Osteocyte (in vitro differentiated cells): ENCODE results near the gene UTP4. TPM values are rescaled to one million over a fixed set of nuclear protein-coding genes. Genes with fewer than 3 reads are reported as not detected.

Source experiments
- DNase-seq: peaks from one replicate; pipeline ENCODE4 v3.0.0; 2021; ENCODE audit warnings: mixed read lengths; ENCODE audit not compliant: unreplicated experiment; ENCODE audit errors: extremely low spot score
- H3K27ac Mint-ChIP-seq: one replicate; pipeline ENCODE4 v1.8.0; 2021; ENCODE audit warnings: mild to moderate bottlenecking, mixed read lengths; ENCODE audit not compliant: unreplicated experiment
- H3K27me3 Mint-ChIP-seq: one replicate; pipeline ENCODE4 v1.8.0; 2021; ENCODE audit warnings: mixed read lengths; ENCODE audit not compliant: unreplicated experiment
- H3K36me3 Mint-ChIP-seq: one replicate; pipeline ENCODE4 v1.8.0; 2021; ENCODE audit warnings: mixed read lengths; ENCODE audit not compliant: unreplicated experiment
- H3K4me1 Mint-ChIP-seq: one replicate; pipeline ENCODE4 v1.8.0; 2021; ENCODE audit warnings: mixed read lengths; ENCODE audit not compliant: unreplicated experiment
- H3K4me3 Mint-ChIP-seq: one replicate; pipeline ENCODE4 v1.8.0; 2021; ENCODE audit warnings: mild to moderate bottlenecking, moderate library complexity, mixed read lengths; ENCODE audit not compliant: unreplicated experiment
- H3K9me3 Mint-ChIP-seq: one replicate; pipeline ENCODE4 v1.8.0; 2021; ENCODE audit warnings: mixed read lengths; ENCODE audit not compliant: unreplicated experiment
- total RNA-seq: library from RNA; stranded (reverse); gene quantifications from 2 replicates; pipeline ENCODE4 v1.2.1, GENCODE V29; 2021
- TF ChIP-seq, protein P1 (sequence below): fragments of 200-600 bp; sonication (generic); IDR thresholded peaks from 2 replicates; pipeline ENCODE4 v1.5.0; 2021; ENCODE audit warnings: antibody characterized with exemption, mild to moderate bottlenecking, moderate library complexity

The UTP4 gene
- total RNA-seq, 1 donor from 2014 or later, result 41.8 TPM

DNA sequence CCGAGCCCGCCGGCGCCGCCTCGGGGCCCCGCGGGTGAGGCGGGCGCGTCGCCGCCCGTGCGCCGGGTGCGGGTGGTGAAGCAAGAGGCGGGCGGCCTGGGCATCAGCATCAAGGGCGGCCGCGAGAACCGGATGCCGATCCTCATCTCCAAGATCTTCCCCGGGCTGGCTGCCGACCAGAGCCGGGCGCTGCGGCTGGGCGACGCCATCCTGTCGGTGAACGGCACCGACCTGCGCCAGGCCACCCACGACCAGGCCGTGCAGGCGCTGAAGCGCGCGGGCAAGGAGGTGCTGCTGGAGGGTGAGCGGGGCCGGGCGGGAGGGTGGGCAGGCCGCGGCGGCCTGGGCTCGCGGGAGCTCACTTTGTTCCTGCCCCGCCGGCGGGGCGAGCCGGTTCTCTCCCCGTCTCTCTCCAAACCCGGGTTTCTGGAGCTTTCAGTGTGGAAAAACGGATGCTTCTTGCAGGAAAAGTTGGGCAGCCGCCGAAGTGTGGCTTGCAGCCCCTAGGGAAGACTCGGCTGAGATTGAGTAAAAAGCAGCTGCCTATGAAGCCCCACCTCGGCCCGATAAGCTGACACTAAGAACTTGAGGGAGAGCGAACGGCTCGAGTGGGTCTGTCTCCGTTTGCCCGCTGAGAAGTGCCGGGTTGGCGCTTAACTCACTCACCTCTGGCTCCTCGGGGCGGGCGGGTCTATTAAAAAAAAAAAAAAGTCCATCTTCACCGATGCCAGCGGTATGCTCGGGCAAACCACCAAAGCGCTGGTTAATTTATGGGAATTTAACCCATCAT is 55.2 kb downstream of the UTP4 start:
- peaks cover 49% of the 10 kb centered on the region for H3K4me1 Mint-ChIP-seq
- H3K27ac Mint-ChIP-seq, result peak overlapping the region; percentile 78
- TF ChIP-seq, protein P1, sequence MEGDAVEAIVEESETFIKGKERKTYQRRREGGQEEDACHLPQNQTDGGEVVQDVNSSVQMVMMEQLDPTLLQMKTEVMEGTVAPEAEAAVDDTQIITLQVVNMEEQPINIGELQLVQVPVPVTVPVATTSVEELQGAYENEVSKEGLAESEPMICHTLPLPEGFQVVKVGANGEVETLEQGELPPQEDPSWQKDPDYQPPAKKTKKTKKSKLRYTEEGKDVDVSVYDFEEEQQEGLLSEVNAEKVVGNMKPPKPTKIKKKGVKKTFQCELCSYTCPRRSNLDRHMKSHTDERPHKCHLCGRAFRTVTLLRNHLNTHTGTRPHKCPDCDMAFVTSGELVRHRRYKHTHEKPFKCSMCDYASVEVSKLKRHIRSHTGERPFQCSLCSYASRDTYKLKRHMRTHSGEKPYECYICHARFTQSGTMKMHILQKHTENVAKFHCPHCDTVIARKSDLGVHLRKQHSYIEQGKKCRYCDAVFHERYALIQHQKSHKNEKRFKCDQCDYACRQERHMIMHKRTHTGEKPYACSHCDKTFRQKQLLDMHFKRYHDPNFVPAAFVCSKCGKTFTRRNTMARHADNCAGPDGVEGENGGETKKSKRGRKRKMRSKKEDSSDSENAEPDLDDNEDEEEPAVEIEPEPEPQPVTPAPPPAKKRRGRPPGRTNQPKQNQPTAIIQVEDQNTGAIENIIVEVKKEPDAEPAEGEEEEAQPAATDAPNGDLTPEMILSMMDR, result no peak
- DNase-seq, result peak; percentile 84
- H3K36me3 Mint-ChIP-seq, result peaks cover 4% of the 10 kb centered on the region
- peak overlapping the region; percentile 79 for H3K4me3 Mint-ChIP-seq
- H3K9me3 Mint-ChIP-seq, result no peaks in the 10 kb centered on the region
- no peaks in the 10 kb centered on the region for H3K27me3 Mint-ChIP-seq

DNA sequence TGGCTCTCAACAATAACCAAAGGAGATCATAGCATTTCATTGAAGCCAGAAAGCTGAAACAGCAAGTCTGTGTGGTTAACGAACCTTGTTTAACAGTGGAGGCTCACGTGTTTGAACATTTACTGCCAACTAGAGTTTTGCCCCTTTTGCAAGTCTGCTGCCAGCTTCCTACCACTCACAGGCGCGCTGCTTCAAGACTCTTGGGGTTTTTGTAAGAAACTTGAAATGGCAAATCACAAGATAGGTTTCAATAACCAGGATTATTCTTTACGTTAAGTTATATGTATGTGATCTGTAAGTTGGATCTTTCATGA is 55.7 kb downstream of the UTP4 start:
- no peaks in the 10 kb centered on the region for H3K9me3 Mint-ChIP-seq
- peak overlapping the region; percentile 78 for H3K27ac Mint-ChIP-seq
- H3K4me1 Mint-ChIP-seq, result peaks cover 48% of the 10 kb centered on the region
- H3K4me3 Mint-ChIP-seq, result peak overlapping the region; percentile 79
- H3K36me3 Mint-ChIP-seq, result peaks cover 4% of the 10 kb centered on the region
- TF ChIP-seq, protein P1, result no peak
- DNase-seq, result no peak
- no peaks in the 10 kb centered on the region for H3K27me3 Mint-ChIP-seq

DNA sequence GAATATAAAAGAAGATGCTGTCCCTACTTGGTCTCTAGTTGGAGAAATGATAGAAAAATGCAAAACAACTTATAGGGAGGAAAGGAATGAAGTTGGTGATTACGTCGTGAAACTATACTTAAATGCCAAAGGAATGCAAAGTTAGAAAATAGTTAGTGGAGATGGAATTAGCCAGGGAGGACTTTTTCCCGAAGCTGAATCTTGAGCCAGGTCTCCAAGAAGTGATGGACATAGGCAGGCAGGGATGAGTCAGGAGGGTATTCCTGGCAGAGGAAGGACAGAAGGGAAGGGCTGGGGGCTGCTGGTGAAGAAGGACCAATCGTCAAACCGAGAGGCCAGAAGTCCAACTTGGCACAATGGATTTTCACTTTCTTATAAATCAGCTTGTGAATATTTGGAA is 56.3 kb downstream of the UTP4 start:
- Mint-ChIP-seq H3K9me3 (no peaks in the 10 kb centered on the region), H3K27ac (peak overlapping the region; percentile 78), H3K27me3 (no peaks in the 10 kb centered on the region), H3K36me3 (peaks cover 4% of the 10 kb centered on the region), H3K4me1 (peaks cover 52% of the 10 kb centered on the region), H3K4me3 (peak overlapping the region; percentile 79)
- TF ChIP-seq, protein P1, result no peak
- no peak for DNase-seq

DNA sequence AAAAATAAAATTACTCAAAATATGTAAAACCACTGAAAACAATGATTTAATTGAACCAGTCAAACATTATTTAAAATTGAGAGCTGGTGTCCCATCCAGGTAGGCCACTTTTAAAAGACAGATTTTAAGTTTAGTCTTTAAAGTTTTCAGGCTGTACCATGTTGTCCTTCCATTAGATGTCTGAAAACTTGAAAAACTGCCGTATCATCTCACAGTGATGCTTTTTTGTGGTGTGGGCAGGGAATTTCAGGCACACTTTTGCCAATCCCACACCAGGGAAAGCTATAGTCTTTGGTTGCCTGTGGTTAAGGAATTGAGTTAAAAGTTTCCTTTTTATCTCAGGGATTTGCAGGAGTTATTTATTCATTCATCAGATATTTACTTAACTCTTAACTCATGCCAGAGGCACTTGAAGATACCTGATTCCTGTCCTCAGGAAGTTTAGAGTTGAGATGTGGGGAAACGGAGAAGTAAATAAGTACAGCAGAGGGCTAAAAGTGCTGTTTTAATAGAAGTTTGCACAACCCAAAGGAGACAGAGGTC is 57.7 kb downstream of the UTP4 start:
- H3K9me3 Mint-ChIP-seq, result no peaks in the 10 kb centered on the region
- DNase-seq, result no peak

DNA sequence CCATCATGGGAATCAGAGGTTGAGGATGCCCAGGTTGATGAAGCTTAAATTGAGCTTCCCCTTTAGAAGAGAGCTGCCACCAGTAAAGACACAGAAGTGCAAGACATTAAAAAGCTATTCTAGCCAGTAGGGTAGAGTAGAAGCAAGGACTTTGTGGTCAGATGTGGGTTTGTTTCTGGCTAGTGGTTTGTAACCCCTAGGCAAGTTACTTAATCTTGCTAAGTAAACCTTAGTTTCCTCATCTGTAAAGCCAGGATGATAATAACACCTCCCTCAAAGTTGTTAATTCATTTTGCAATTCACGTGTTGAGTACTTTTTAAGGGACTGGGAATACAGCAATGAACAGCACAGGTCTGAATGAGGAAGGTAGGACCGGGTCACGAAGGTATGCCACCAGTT is 58.1 kb downstream of the UTP4 start:
- H3K9me3 Mint-ChIP-seq, result no peaks in the 10 kb centered on the region
- peaks cover 4% of the 10 kb centered on the region for H3K36me3 Mint-ChIP-seq
- no peaks in the 10 kb centered on the region for H3K27me3 Mint-ChIP-seq
- TF ChIP-seq, protein P1, result no peak
- no peak overlapping the region for H3K27ac Mint-ChIP-seq
- no peak for DNase-seq
- H3K4me1 Mint-ChIP-seq, result peaks cover 65% of the 10 kb centered on the region
- no peak overlapping the region for H3K4me3 Mint-ChIP-seq

More for the DNA sequence above, 57.7 kb downstream of the UTP4 start:
- H3K27me3 Mint-ChIP-seq, result no peaks in the 10 kb centered on the region
- H3K4me3 Mint-ChIP-seq, result no peak overlapping the region
- H3K36me3 Mint-ChIP-seq, result peaks cover 4% of the 10 kb centered on the region
- H3K27ac Mint-ChIP-seq, result peak overlapping the region; percentile 39
- peaks cover 61% of the 10 kb centered on the region for H3K4me1 Mint-ChIP-seq
- TF ChIP-seq, protein P1, result no peak
